HG02571 (cell line): ENCODE data around the gene ELOVL4.

ENCODE experiments used
- ATAC-seq: cut with Tn5 transposase; IDR thresholded peaks from one replicate; pipeline ENCODE4 v1.9.1; 2021; ENCODE audit warnings: mild to moderate bottlenecking, moderate library complexity; ENCODE audit not compliant: unreplicated experiment

The ELOVL4 gene

DNA sequence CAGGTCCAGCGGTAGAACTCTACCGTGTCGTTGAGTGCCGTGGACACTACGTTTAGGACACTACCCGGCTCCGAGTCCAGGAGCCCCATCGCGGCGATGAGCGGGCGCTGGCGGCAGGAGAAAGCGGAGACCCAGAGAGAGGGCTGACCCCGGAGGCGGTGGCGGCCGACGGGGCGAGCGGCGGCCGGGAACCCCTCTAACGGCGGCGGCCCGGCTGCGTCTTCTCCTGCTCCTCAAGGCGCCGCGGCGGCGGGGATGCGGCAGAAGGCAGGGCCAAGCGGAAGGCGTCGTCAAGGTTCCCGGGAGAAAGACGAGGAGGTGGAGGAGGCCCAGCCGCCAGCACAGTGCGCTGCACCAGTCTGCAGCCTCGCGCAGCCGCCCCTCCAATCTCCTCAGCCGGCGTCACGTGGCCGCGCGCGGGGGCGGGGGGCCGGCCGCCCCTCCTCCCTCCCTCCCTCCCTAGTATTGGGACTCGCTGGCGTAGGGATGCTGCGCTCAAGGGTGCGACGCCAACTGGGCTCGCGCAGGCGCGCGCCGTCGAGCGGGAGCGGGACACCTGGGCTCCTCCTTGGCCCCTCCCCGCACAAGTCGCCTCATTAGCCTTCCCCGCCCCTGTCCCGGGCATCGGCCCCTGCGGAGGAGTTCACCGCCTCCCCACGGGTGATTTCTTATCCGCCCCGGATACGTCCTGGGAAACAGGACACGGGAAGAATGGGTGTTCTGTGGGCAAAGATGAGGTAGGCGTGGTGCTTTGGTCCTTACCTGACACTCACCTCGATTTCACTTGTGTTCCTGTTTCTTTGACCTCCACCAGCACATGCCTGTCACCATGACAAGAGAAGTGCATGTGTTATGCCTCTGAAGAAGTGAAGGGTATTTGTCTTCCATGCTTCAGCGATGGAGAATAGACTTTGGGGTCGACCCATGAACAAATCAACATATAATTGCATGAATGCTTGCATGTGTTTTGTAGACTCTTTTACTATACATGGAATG lies at the start of gene ELOVL4:
Gene ELOVL4 (minus strand): TSS at position 363 of the 996 bp plus-strand sequence. CDS start 274 bp downstream, at position 89.
- ATAC-seq = peak; percentile 48

DNA sequence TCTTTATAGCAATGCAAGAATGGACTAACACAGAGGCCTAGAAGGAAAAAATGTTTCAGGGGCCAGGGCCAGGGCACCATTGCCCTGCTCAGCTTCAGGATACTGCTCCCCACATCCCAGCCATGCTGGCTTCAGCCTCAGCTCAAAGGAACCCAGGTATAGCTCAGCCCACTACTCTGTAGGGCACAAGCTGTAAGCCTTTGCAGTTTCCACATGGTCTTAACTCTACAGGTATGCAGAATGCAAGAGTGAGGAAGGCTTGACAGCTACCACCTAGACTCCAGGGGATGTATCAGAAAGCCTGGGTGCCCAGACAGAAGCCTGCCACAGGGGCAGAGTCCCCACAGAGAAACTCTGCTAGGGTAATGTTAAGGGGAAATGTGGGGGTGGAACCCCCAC lies 46.6 kb upstream of the ELOVL4 start:
- no peak for ATAC-seq

DNA sequence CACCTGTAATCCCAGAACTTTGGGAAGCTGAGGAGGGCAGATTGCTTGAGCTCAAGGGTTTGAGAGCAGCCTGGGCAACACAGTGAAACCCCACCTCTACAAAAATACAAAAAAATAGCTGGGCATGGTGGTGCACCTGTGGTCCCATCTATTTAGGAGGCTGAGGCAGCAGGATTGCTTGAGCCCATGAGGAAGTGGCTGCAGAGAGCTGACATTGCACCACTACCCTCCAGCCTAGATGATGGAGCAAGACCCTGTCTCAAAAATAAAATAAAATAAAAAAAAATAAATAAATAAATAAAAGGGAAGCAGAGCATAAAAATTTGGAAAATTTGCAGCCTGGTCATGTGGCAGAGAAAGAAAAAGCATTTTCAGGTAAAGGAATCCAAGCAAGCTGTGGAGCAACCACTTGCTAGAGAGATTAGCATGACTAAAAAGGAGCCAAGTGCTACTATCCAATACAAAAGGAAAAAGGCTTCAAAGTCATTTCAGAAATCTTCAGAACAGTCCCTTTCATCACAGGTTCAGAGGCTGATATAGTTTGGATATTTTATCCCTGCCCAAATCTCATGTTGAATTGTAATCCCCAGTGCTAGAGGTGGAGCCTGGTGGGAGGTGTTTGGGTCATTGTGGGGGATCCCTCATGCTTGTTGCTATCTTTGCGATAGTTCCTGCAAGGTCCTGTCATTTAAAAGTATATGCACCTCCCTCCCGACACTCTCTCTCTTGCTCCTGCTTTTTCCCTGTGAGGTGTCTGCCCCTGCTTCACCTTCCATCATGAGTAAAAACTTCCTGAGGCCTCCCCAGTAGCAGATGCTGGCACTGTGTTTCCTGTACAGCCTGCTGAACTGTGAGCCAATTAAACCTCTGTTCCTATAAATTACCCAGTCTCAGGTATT lies 45.9 kb upstream of the ELOVL4 start:
- ATAC-seq = no peak

DNA sequence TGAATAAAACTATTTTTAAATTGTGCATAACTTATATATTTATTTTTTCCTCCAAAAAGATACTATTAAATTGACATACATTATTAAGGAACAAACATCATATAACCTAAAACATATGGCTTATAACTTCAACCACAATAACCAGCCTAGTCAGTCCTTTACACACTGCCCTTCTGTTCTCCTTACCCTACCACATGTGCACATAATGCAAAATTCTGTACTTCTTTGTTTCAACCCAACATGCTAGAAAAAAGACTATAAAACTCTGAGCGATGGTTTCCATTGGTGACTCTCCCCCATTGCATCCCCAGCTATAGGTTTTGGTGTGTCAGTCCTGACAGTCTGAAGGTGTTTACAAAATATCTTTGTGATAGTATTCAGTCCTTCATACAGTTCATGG lies 42.3 kb upstream of the ELOVL4 start:
- no peak for ATAC-seq

DNA sequence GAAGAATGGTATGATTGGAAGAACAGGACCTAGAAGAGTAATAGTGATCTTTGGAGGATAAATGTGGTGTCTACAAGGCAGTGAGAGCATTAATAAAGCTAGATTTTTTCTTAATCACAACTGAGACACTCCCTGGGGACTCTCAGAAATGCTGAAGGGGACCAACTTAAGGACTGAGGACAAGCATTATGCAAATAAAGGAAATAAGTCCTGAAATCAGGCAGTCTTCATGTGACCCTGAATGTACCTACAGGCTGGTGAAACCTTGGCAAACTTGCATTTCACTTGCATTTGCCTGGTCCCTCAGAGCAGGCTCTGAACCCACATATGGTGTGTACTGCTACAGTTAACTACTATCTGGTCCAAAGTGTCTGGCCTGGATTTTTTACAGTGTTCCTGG lies 37.8 kb upstream of the ELOVL4 start:
- no peak for ATAC-seq

DNA sequence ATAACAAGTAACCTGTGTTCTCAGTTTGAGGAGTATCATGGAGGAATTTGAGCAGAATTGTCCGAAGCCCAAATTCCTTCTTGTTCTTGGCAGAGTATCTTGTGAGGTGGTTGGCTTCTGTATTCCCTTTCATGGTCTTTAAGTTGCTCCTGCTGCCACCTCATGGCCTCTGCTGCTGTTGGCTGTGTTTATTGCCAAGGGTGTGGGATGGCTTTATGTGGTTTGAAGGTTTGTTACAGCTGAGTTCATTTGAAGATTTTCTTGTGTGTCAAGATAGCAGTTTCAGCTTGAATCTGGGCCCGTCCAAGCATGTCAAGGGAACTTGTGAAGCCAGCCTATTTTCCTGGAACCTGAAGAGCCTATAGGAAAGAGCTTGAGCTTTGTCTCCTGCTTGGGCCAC lies 36.9 kb upstream of the ELOVL4 start:
- no peak for ATAC-seq

DNA sequence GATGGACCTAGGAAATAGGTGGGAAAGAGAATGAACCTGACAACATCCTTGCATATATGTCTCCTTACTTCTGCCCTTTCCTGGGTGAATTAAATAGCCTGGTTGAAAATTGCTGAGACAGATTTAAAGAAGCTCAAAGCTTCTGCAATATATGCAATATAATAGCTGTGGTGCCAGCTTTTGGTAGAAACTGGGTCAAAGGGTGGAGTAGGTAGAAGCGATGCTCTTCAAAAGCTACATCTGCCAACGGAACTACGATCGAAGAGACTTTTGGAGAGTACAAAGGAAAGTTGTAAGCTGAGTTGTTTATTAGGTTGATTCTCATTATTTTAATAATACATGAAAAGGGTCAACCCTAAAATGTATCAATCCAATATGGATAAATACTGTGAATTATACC lies 34.3 kb upstream of the ELOVL4 start:
- ATAC-seq = no peak

DNA sequence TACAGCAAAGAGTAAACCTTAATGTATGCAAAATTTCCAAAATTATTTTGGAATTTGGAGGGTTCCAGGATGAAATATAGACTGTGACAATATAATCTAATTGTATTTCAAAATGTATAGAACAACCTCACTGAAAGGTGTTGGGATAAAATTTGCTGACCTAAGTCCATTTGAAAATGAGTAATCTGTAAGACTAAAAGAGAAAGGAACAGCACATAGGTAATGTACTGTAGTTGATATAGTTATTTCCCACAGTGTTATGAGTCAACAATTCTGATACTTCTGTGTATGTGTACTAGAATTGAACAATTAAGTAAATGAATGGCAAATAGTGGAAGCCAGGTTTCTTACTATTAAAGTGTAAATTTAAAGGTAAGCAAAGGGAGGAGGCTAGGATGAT lies 23.8 kb upstream of the ELOVL4 start:
- ATAC-seq = no peak

DNA sequence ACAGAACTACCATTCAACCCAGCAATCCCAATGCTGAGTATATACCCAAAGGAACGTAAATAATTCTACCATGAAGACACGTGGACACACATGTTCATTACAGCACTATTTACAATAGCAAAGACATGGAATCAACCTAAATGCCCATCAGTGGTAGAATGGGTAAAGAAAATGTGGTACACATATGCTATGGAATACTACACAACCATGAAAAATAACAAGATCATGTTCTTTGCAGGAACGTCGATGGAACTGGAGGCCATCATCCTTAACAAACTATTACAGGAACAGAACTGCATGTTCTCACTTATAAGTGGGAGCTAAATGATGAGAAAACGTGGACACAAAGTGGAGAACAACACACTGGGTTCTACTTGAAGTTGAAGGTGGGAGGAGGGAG lies 22.4 kb upstream of the ELOVL4 start:
- no peak for ATAC-seq

DNA sequence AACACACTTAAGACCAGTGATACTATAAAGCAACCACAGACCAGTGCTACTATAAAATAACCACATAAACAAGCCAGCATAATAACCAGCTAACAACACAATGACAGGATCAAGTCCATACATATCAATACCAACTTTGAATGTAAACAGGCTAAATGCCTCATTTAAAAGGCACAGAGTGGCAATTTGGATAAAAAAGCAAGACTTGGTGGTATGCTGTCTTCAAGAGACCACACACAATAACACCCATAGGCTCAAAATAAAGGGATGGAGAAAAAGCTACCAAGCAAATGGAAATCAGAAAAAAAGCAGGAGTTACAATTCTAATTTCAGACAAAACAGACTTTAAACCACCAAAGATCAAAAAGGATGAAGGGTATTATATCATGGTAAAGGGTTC lies 19.8 kb upstream of the ELOVL4 start:
- no peak for ATAC-seq

DNA sequence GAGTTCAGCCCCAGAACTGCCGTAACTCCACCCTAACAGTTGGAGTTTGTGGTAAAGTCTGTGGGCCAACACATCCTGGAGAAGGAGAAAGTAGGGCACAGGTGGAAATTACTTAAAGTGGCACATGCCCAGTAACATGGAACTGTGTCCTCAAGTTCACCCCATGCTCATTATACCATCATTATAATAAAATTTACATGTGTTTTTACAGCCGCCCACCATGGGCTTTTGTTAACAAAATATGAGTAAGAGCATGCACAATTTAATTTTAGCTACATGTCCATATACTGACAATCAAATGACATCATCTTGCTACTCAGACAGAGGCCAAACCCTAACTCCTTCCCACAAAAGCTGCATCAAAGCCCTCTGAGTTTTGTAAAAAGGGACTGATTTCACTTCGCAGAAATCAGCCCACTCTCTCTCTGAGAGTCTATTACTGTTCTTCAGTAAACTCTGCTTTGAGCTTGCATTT lies 17.3 kb upstream of the ELOVL4 start:
- ATAC-seq = no peak

DNA sequence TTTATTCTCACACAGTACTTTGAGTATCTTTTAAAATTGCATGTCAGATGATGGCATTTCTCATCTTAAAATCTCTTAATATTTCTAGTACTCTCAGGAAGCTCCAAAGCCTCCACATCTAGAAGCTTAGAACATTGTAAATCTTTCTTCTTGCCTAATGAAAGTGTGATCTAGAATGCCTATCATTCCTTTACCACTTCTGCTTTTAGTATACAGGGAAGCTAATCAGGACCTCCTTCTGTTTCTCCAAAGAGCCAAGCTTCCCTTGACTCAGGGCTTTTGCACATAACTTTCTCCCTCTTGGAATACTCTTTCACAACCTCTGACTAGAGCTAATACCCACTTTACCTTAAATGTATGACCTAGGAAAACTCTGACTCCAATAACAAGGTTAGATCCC lies 7.5 kb upstream of the ELOVL4 start:
- ATAC-seq = no peak

DNA sequence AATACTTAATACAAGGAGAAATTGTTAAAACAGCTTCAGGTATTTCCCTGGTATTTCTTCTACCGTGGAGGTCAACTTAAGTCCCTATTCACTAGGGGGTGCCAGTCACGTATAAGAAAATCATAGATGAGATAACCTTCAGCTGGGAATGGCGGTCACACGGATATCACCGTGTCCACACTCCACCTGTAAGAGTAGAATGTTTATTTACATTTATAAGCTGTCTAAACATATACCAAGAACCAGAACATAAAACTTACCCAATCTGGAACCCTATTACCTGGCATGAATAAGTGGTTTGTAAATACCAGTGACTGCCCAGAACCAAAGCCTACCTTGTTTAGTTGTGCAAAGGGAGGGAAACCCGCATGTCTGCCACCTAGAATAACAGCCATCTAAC lies 1.9 kb upstream of the ELOVL4 start:
- ATAC-seq = peak; percentile 59

DNA sequence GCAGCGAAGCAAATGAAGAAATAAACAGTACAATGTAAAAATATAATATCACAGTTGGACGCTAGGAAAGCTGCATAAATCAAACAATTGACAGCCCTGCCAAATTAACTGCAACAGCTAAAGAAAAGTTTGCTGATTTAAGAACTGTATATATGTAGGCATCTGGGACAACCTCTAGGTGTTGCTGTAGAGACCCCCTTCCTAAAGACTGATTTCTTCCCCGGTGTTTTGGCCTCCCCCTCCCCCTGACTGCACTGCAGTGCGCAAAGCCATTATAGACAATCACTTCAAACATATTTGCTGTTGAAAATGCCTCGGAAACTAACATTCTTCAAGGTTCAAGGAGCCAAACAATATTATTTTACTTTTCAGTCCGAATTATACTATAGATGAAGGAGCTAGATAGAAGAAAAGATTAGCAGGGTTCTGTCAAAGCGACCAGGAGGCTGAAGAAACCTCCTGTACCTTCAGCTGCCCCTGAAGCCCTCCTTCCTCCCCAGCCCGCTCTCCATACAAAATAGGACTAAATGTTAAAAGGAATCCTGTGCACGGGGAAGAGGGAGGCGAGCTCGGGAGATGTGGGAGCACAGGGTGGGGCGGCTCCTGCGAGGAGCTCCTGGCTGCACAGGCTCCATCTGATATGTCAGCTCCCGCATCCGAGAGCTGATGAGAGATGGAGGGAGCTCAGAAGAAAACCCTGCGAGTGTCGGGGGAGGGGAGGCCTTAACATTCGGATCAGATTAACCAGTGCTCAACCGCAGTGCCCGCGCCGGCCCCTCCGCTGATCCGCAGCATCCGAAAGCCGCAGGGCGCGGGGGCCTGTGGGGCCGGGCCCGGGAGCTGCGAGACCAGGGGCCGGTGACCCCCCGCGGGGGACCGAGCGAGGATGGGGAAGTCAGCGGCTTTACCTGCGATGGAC lies 822 bp downstream of the ELOVL4 start:
- ATAC-seq = peak; percentile 16

DNA sequence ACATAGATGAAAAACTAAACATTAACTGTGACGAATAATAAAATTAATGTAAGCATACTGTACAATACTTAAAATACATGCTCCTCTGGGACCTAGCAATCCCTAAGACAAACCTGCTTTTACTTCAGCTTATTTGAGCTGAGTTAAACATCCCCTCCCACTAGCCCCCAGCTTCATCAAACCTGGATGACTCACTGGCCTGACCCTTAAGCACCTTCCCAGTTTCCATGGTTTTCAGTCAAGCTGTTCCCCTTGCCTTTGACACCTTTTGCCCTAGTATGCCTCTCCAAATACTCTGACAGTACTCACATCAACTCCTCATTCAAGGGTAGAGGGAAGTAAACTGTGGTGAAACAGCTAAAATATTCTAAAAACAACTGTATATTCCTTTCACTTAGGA lies 4.2 kb downstream of the ELOVL4 start:
- ATAC-seq = no peak

DNA sequence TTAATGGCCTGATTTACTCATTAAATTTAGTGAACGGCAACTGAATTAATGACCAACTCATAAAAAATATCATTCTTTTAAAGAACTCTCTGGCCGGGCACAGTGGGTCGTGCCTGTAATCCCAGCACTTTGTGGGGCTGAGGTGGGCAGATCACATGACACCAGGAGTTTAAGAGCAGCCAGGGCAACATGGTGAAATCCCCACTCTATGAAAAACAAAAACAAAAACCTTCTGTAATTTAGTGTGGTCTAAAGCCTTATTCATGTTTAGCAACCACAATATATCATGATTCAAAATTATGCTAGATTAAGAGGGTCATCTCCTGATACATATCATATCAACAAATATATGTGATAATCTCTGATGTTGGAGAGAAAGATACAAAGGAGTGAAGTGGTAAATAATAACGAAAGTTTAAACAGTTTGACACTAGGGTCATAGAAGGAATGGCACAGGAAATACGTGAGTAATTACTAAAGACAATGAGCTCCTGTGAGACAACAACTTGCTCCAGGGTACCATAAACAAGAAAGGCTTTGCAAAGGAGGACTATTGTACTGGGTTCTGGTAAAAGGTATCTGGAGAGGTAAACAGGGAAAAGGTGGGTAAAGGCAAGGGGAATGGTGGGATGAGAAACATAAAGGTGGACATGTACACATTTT lies 5.7 kb downstream of the ELOVL4 start:
- ATAC-seq = no peak

DNA sequence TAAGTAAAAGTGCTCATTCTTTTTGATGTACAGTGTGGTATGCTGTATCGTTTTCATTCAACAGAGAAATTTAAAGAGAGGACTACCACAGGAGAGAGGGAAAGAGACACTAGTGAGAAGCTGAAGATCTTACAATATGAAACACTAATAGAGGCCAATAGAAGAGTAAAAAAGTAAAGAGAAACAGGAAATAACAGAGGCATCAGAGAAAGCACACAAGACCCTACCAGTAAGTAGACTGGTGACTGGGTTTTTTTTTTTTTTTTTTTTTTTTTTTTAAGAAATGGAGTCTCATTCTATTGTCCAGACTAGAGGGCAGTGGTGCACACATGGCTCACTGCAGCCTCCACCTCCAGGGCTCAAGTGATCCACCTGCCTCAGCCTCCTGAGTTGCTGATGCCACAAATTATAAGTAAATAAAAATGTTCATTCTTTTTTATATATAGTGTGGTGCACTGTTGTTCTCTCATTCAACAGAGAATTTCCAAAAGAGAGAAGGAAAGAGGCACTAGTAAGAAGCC lies 18.8 kb downstream of the ELOVL4 start:
- ATAC-seq = no peak

DNA sequence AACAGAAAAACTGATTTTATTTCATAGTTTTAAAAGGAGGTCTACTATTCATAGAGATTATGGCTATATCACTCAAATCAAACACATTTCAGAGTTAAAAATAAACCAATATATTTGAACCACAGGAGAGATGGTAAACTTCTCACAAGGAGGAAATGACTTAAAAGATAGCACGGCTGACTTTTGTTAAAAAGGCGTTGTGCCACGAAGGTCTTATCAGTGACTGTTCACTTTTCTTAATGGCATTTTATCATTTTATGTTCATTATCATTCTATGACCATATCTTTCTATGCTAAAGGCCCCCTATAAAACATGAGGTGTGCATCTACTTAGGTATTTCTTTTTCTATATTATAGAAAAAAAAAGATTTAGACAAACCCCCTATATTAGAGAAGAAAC lies 19.6 kb downstream of the ELOVL4 start:
- no peak for ATAC-seq

DNA sequence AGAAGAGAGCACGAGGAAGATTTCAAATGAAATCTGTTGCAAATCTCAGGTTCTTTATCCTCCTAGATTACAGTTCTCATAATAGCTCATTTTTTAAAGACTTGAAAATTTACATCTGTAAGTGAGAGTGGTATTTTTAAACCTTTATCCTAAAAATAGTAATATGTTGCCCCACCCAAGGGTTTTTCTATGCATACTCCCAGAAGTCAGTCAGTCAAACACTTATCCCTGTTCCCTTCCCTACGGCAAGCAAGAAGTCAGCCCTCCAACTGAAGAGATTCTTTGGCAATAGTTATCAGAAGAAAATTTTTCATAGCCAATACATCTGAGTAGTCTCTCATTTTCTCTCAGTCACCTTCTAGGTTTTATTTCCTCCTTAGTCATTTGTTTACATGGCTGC lies 24.1 kb downstream of the ELOVL4 start:
- no peak for ATAC-seq

DNA sequence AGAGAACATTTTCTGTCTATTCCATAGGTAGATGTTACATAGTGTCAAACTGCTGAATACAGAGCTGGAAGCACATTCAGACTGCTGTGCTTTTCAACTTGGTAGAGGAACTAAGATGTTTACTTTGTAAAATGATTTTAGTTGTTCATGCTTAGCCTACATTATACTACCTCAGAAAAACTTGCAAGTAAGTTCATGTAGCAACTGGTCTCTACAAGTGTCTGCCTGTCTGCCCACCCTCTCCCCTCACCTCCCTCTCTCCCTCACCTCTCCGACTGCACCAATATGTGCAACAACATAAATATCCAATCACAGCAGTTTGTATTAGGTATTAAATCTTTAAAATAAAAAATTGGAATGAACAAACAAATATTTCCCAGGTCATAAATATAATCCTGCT lies 25.3 kb downstream of the ELOVL4 start:
- no peak for ATAC-seq
